BE2C (cell line): ENCODE results near the gene GOLGA6L2.
"Not testable (repeated sequence)": the region's sequence is repeated elsewhere in the genome, so short reads cannot be mapped to it uniquely, and the experiment has no call there.

Experiments
- DNase-seq: peaks from one replicate; pipeline ENCODE4 v3.0.0-alpha.2; 2020
- H3K27me3 ChIP-seq: fragments of 250-450 bp; sonication (Bioruptor Pico); 2 replicates; pipeline ENCODE4 v1.5.1; 2020; ENCODE audit warnings: mild to moderate bottlenecking
- H3K36me3 ChIP-seq: fragments of 250-450 bp; sonication (Bioruptor Pico); 2 replicates; pipeline ENCODE4 v1.5.1; 2020; ENCODE audit warnings: mild to moderate bottlenecking
- H3K4me1 ChIP-seq: fragments of 250-450 bp; sonication (Bioruptor Pico); 2 replicates; pipeline ENCODE4 v1.5.1; 2020
- H3K4me3 ChIP-seq: 2 replicates; pipeline ENCODE4 v1.5.1; 2011; ENCODE audit warnings: low read depth, low read length
- H3K9me3 ChIP-seq: fragments of 250-450 bp; sonication (Bioruptor Pico); 2 replicates; pipeline ENCODE4 v1.5.1; 2020
- TF ChIP-seq, protein P1 (sequence below): IDR thresholded peaks from 2 replicates; pipeline ENCODE4 v1.5.1; 2012; ENCODE audit warnings: mild to moderate bottlenecking, low read depth, low read length

Gene GOLGA6L2

DNA sequence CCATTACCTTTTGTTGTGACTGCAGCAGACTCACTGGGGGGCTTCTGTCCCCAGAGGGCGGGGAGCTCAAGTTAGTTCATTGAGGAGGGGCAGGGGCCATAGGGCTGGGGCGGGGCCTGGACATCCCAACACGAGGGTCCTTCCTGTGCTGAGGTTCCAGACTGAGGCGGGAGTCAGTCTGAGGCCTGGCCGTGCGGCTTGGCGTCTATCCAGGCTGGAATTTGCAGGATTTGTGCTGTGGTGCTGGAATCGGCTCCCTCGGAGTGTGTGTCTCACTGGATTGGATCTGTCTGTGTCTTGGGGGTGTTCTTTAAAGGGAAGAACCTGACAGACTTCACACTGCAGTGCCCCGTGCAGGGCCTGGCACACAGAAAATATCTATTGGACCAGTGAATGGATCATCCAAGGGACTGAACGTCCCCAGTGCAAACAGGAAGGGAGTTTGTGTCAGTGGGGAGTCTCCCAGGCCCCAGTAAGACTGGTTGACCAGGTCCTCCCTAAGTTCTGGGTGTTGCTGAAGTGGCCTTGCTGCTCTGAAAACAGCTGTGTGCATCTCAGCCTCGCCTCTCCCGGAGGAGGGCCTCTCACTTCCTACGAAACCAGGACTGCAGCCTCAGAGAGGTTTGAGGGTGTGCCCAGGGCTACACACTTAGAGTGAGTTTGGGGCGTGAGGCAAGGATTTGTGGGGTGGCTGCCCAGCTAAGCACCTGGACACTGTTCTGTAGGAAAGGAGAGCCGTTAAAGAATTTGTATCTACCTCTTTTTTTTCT lies 26.1 kb downstream of the GOLGA6L2 start:
- Histone ChIP-seq H3K27me3 (no peaks in the 10 kb centered on the region), H3K4me3 (no peak overlapping the region)
- TF ChIP-seq, protein P1, sequence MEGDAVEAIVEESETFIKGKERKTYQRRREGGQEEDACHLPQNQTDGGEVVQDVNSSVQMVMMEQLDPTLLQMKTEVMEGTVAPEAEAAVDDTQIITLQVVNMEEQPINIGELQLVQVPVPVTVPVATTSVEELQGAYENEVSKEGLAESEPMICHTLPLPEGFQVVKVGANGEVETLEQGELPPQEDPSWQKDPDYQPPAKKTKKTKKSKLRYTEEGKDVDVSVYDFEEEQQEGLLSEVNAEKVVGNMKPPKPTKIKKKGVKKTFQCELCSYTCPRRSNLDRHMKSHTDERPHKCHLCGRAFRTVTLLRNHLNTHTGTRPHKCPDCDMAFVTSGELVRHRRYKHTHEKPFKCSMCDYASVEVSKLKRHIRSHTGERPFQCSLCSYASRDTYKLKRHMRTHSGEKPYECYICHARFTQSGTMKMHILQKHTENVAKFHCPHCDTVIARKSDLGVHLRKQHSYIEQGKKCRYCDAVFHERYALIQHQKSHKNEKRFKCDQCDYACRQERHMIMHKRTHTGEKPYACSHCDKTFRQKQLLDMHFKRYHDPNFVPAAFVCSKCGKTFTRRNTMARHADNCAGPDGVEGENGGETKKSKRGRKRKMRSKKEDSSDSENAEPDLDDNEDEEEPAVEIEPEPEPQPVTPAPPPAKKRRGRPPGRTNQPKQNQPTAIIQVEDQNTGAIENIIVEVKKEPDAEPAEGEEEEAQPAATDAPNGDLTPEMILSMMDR = no peak

DNA sequence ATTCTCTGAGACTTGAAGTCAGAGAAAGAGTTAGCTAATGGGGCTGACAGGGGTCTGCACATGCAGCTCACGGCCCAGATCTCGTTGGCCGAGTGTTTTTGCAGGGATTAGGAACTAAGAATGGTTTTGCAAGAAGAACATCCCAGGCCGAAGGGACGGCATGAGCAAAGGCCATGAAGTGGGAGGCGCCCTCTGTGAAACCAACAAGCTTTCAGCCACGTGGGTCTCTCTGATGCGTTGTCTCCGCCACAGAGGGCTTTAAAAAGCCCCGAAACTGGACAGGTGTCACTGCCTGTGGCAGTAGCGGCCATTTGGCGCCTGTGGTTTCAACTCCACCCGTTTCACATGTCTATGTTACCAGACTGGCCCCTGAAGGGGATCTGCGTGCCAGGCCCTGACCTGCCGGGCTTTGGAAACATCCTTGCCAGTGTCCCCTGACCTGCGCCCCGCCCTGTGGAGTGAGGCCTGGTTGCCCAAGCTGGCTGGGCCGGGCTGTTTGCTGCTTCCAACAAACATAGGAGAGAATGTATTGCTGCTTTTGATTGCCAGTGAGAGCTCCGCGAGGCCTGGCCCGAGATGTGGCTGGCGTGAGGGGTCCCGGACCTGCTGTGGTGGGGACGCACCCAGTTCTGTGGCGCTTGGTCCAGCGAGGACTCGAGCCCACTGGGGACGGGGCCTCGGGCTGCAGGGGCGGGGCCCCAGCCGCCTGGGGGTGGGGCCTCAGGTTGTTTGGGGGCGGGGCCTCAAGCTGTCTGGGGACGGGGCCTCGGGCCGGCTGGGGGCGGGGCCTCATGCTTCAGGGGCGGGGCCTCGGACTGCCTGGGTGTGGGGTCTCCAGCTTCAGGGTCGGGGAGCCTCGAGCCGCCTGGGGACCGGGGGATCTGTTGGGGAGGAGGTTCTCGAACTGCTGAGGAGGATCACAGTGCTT lies 30.4 kb downstream of the GOLGA6L2 start:
- no peaks in the 10 kb centered on the region for H3K9me3 ChIP-seq
- peak; percentile 33 for DNase-seq
- H3K4me1 ChIP-seq = no peaks in the 10 kb centered on the region
- no peaks in the 10 kb centered on the region for H3K27me3 ChIP-seq
- TF ChIP-seq, protein P1 = no peak
- H3K4me3 ChIP-seq = no peak overlapping the region
- H3K36me3 ChIP-seq = no peaks in the 10 kb centered on the region

More for the DNA sequence above, 26.1 kb downstream of the GOLGA6L2 start:
- Histone ChIP-seq H3K36me3 (no peaks in the 10 kb centered on the region), H3K4me1 (no peaks in the 10 kb centered on the region), H3K9me3 (no peaks in the 10 kb centered on the region)
- no peak for DNase-seq

DNA sequence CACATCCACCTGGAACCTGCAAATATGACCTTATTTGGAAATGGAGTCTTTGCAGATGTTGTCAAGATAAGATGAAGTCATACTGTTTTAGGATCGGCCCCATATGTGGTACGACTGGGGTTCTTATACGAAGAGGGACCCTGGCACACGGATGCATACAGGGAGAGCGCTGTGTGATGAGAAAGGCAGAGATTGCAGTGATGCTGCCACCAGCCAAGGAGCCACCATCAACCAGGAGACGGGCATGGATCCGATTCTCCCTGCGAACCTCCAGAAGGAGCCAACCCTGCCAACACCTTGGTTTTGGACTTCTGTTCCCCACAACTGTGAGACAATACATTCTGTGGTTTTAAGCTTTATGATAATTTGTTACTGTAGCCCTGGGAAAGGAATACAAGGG lies 31.2 kb downstream of the GOLGA6L2 start:
- not testable (repeated sequence) for H3K4me1 ChIP-seq, DNase-seq, H3K36me3 ChIP-seq, H3K4me3 ChIP-seq, H3K27me3 ChIP-seq, H3K9me3 ChIP-seq

DNA sequence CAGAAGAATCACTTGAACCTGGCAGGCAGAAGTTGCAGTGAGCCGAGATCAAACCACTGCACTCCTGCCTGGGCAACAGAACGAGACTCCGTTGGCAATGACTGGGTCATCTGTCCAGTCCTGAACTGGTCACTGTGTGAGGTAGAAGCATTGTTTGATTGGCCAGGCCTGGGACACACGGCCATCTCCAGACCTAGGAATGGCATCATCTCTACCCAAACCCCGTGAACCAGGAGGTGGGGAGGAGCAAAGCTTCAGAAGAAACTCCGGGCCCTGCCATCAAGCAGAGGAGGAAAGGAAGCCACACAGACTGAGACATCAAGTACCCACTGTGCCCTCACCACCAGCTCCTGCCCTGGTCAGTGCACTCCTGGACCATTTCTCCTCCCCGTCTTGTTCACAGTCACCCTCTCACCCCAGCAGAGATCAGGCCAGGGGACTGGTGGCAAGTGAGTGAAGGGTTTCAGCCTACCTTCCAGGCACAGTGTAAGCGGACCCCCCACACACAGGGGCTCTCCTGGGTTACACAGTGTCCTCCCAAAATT lies 31.6 kb downstream of the GOLGA6L2 start:
- no peaks in the 10 kb centered on the region for H3K4me1 ChIP-seq
- no peak overlapping the region for H3K4me3 ChIP-seq
- no peaks in the 10 kb centered on the region for H3K36me3 ChIP-seq
- no peaks in the 10 kb centered on the region for H3K9me3 ChIP-seq
- H3K27me3 ChIP-seq = no peaks in the 10 kb centered on the region
- TF ChIP-seq, protein P1 = no peak
- no peak for DNase-seq

DNA sequence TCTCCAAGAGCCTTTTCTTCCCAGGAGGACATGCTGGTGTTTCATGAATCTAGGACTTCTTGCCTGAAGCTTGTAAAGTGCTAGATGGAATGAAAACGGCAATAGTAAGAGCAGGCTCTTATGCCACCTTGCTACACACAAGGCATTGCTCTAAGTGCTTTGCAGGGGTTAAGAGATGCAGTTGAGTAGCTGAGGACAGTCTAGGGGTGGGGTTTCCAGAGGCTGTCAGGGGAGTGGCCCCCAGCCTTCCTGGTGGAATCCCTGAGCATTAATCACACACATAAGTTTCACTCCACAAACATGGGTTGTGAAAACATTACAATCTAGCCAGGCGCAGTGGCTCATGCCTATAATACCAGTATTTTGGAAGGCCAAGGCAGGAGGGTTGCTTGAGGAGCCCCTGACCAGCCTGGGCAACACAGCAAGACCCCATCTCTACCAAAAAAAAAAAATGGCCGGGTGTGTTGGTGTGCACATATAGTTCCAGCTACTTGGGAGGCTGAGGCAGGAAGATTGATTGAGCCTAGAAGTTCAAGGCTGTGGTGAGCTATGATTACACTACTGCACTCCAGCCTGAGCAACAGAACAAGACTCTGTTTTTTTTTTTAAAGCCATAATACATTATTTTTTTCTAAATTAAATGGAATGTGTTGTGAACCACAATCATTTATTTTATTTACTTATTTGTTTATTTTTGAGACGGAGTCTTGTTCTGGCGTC lies 34.0 kb downstream of the GOLGA6L2 start:
- not testable (repeated sequence) for H3K9me3 ChIP-seq, DNase-seq, H3K36me3 ChIP-seq, H3K4me3 ChIP-seq, H3K27me3 ChIP-seq, H3K4me1 ChIP-seq

DNA sequence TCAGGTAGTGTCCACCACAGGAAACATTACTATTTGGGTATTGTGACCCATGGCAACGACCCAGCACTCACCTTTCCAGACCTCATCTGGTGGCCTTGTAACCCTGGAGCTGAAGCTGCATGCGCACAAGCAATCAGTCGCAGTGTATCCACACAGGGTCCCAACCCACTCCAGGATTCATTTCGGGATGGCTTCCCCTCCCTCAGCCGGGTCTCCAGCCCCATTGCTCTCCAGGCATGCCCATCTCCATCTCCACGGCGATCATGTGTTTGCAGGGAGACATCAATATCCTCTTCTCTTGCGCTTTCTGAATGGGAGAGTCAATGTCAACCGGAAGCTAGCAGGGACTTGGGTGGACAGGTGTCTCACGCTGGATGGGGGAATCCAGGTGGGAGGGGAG lies 35.2 kb downstream of the GOLGA6L2 start:
- Histone ChIP-seq H3K4me3 (no peak overlapping the region), H3K27me3 (no peaks in the 10 kb centered on the region), H3K9me3 (no peaks in the 10 kb centered on the region), H3K4me1 (no peaks in the 10 kb centered on the region), H3K36me3 (no peaks in the 10 kb centered on the region)
- DNase-seq = no peak
- TF ChIP-seq, protein P1 = no peak
